H1 (cell line): ENCODE data around the gene ACKR2. TPM values are rescaled to one million over a fixed set of nuclear protein-coding genes. Genes with fewer than 3 reads are reported as not detected.

Experiments
- CTCF ChIA-PET: fragments of 300-600 bp; sonication (Branson Sonifier 250); formaldehyde crosslinking; loops from one replicate; lab custom pipeline; 2021; ENCODE audit not compliant: partially characterized antibody; lab: Charles Lee
- POLR2A ChIA-PET: fragments of 300-600 bp; sonication (Branson Sonifier 250); formaldehyde crosslinking; loops from one replicate; lab custom pipeline; 2021; ENCODE audit warnings: inconsistent platforms; ENCODE audit not compliant: partially characterized antibody; lab: Charles Lee
- DNase-seq, 2 experiments: peaks; one replicate each; pipeline versions ENCODE4 v3.0.0 to v3.0.0-alpha.2; 2010 to 2022; ENCODE audit warnings: low spot score in 2 of 2, low read depth in 1 of 2, mixed read lengths in 1 of 2
- FAIRE-seq: peaks from 2 replicates; lab custom pipeline; 2011; peaks lifted over from hg19 to GRCh38; lab: Jason Lieb, UNC
- H2AFZ ChIP-seq: 2 replicates; pipeline ENCODE4 v1.8.1; 2012; ENCODE audit warnings: low read length, inconsistent platforms
- H2AK5ac ChIP-seq: 2 replicates; pipeline ENCODE4 v1.6.1; 2013; ENCODE audit warnings: low read depth, low read length
- H2BK120ac ChIP-seq: replicated peaks from 2 replicates; pipeline ENCODE3; 2013; ENCODE audit warnings: low read depth, low read length, inconsistent platforms
- H2BK12ac ChIP-seq: 2 replicates; pipeline ENCODE4 v1.6.1; 2013; ENCODE audit warnings: low read depth, low read length
- H2BK15ac ChIP-seq: 2 replicates; pipeline ENCODE4 v1.6.1; 2013; ENCODE audit warnings: low read length
- H2BK20ac ChIP-seq: 2 replicates; pipeline ENCODE4 v1.6.1; 2013; ENCODE audit warnings: low read length
- H2BK5ac ChIP-seq: 2 replicates; pipeline ENCODE4 v1.6.1; 2013; ENCODE audit warnings: low read depth, low read length
- H3K14ac ChIP-seq: 2 replicates; pipeline ENCODE4 v1.6.1; 2013; ENCODE audit warnings: inconsistent platforms; ENCODE audit not compliant: insufficient read length
- H3K18ac ChIP-seq: 2 replicates; pipeline ENCODE4 v1.6.1; 2013; ENCODE audit warnings: low read length; ENCODE audit errors: extremely low read depth
- H3K23ac ChIP-seq: 2 replicates; pipeline ENCODE4 v1.6.1; 2013; ENCODE audit warnings: inconsistent platforms; ENCODE audit not compliant: insufficient read length
- H3K23me2 ChIP-seq: 2 replicates; pipeline ENCODE4 v1.6.1; 2013; ENCODE audit warnings: low read depth, low read length
- H3K27ac ChIP-seq: 2 replicates; pipeline ENCODE4 v1.6.1; 2011; ENCODE audit warnings: low read depth, low read length, inconsistent platforms
- H3K27me3 ChIP-seq, 4 experiments: replicated peaks in 1 of 4; 1 replicate in 1 of 4; 2 replicates in 3 of 4; pipeline versions ENCODE4 v1.6.1 to v1.8.1; 2011 to 2013; ENCODE audit warnings: low read length in 3 of 4, mild to moderate bottlenecking in 3 of 4, inconsistent platforms in 2 of 4, mixed read lengths in 2 of 4, moderate library complexity in 1 of 4; ENCODE audit not compliant: control insufficient read depth in 3 of 4, insufficient read depth in 3 of 4; ENCODE audit errors: extremely low read depth in 1 of 4
- H3K36me3 ChIP-seq, 4 experiments: 2 replicates each; pipeline versions ENCODE4 v1.6.1 to v1.8.1; 2011 to 2013; ENCODE audit warnings: mild to moderate bottlenecking in 4 of 4, low read length in 3 of 4, moderate library complexity in 2 of 4, control low read depth in 1 of 4, inconsistent platforms in 1 of 4; ENCODE audit not compliant: insufficient read depth in 4 of 4, control insufficient read depth in 2 of 4
- H3K4ac ChIP-seq: replicated peaks from 2 replicates; pipeline ENCODE3; 2013; ENCODE audit warnings: low read length, low read depth, mixed read lengths, inconsistent platforms; ENCODE audit not compliant: insufficient read length
- H3K4me1 ChIP-seq, 4 experiments: replicated peaks in 1 of 4; 1 replicate in 1 of 4; 2 replicates in 3 of 4; pipeline versions ENCODE4 v1.6.1 to v1.8.1; 2011 to 2013; ENCODE audit warnings: low read length in 3 of 4, inconsistent platforms in 2 of 4, mixed read lengths in 1 of 4; ENCODE audit not compliant: insufficient read depth in 4 of 4, control insufficient read depth in 3 of 4
- H3K4me2 ChIP-seq, 2 experiments: 2 replicates each; pipeline versions ENCODE4 v1.6.1 to v1.8.1; 2011 to 2013; ENCODE audit warnings: low read depth in 2 of 2, low read length in 2 of 2, control low read depth in 1 of 2, inconsistent platforms in 1 of 2, mild to moderate bottlenecking in 1 of 2; ENCODE audit not compliant: insufficient read depth in 1 of 2
- H3K4me3 ChIP-seq, 4 experiments: fragments of 200-600, 300-600 bp in 1 of 4; sonication (generic), shearing (Covaris generic), sonication (Bioruptor Twin) in 1 of 4; 2 replicates each; pipeline versions ENCODE4 v1.5.1 to v1.8.1; 2011 to 2016; ENCODE audit warnings: low read length in 4 of 4, low read depth in 3 of 4, control low read depth in 2 of 4, inconsistent platforms in 2 of 4, mild to moderate bottlenecking in 2 of 4, mixed read lengths in 1 of 4, moderate library complexity in 1 of 4; ENCODE audit not compliant: insufficient read depth in 2 of 4; ENCODE audit errors: extremely low read depth in 1 of 4
- H3K56ac ChIP-seq: replicated peaks from 2 replicates; pipeline ENCODE3; 2013; ENCODE audit warnings: low read depth, mild to moderate bottlenecking, mixed read lengths, low read length, inconsistent platforms; ENCODE audit not compliant: insufficient read length
- H3K79me1 ChIP-seq: 2 replicates; pipeline ENCODE4 v1.6.1; 2013; ENCODE audit warnings: low read depth, low read length, control low read depth
- H3K79me2 ChIP-seq, 2 experiments: 2 replicates each; pipeline versions ENCODE4 v1.6.1 to v1.8.1; 2012 to 2013; ENCODE audit warnings: low read length in 2 of 2, mild to moderate bottlenecking in 2 of 2, inconsistent platforms in 1 of 2; ENCODE audit not compliant: insufficient read depth in 2 of 2, control insufficient read depth in 1 of 2
- H3K9ac ChIP-seq, 4 experiments: replicated peaks in 1 of 4; 1 replicate in 1 of 4; 2 replicates in 3 of 4; pipeline versions ENCODE4 v1.6.1 to v1.8.1; 2011 to 2013; ENCODE audit warnings: low read depth in 3 of 4, low read length in 3 of 4, control low read depth in 2 of 4, mild to moderate bottlenecking in 2 of 4, moderate library complexity in 2 of 4, inconsistent platforms in 1 of 4; ENCODE audit errors: extremely low read depth in 1 of 4
- H3K9me3 ChIP-seq, 2 experiments: 2 replicates each; pipeline versions ENCODE4 v1.6.1 to v1.8.1; 2012 to 2013; ENCODE audit warnings: mild to moderate bottlenecking in 2 of 2, moderate library complexity in 2 of 2, control low read depth in 1 of 2, inconsistent platforms in 1 of 2, low read depth in 1 of 2, low read length in 1 of 2, mixed read lengths in 1 of 2; ENCODE audit not compliant: insufficient read depth in 2 of 2
- H4K20me1 ChIP-seq, 2 experiments: replicated peaks in 1 of 2; 2 replicates each; pipeline versions ENCODE3 to v1.8.1; 2011 to 2013; ENCODE audit warnings: inconsistent platforms in 2 of 2, low read length in 2 of 2, mild to moderate bottlenecking in 1 of 2; ENCODE audit not compliant: insufficient read depth in 2 of 2, control insufficient read depth in 1 of 2
- H4K5ac ChIP-seq: 2 replicates; pipeline ENCODE4 v1.6.1; 2013; ENCODE audit warnings: low read length, low read depth, mixed read lengths, inconsistent platforms; ENCODE audit not compliant: insufficient read length
- H4K8ac ChIP-seq: 2 replicates; pipeline ENCODE4 v1.8.0; 2013; ENCODE audit warnings: mild to moderate bottlenecking, moderate library complexity, low read length, inconsistent platforms; ENCODE audit not compliant: insufficient read depth; ENCODE audit errors: extremely low read depth
- H4K91ac ChIP-seq: replicated peaks from 2 replicates; pipeline ENCODE3; 2013; ENCODE audit warnings: low read length, mixed read lengths, inconsistent platforms; ENCODE audit not compliant: insufficient read length
- CHD2 ChIP-seq: IDR thresholded peaks from 2 replicates; pipeline ENCODE4 v1.6.1; 2012; ENCODE audit warnings: low read length, improper control_type of control experiment
- CREB1 ChIP-seq: IDR thresholded peaks from 2 replicates; pipeline ENCODE4 v1.6.1; 2012; ENCODE audit warnings: inconsistent platforms
- CTBP2 ChIP-seq: IDR thresholded peaks from 2 replicates; pipeline ENCODE4 v1.7.0; 2011; ENCODE audit warnings: borderline replicate concordance, mild to moderate bottlenecking, moderate library complexity, mixed read lengths, low read length; ENCODE audit not compliant: insufficient read depth, insufficient read length
- EGR1 ChIP-seq: IDR thresholded peaks from 2 replicates; pipeline ENCODE4 v1.6.1; 2011; ENCODE audit warnings: low read depth, low read length, borderline replicate concordance
- GABPA ChIP-seq: IDR thresholded peaks from 2 replicates; pipeline ENCODE4 v1.6.1; 2011; ENCODE audit warnings: mild to moderate bottlenecking, low read length, moderate library complexity, borderline replicate concordance; ENCODE audit not compliant: insufficient read depth
- HDAC6 ChIP-seq: IDR thresholded peaks from one replicate; pipeline ENCODE4 v1.7.1; 2012; ENCODE audit warnings: low read depth, mild to moderate bottlenecking, inconsistent platforms, low read length, moderate library complexity
- KDM5A ChIP-seq: fragments of 200-600 bp; IDR thresholded peaks from 2 replicates; pipeline ENCODE4 v1.7.1; 2012; ENCODE audit warnings: mild to moderate bottlenecking, low read length, inconsistent platforms, mixed read lengths
- POLR2A ChIP-seq, 2 experiments: IDR thresholded peaks; 1 replicate in 1 of 2; 2 replicates in 1 of 2; pipeline ENCODE4 v1.6.1; 2011; ENCODE audit warnings: low read depth in 2 of 2, low read length in 2 of 2, mild to moderate bottlenecking in 2 of 2; ENCODE audit errors: control extremely low read depth in 1 of 2
- POU5F1 ChIP-seq: IDR thresholded peaks from 2 replicates; pipeline ENCODE4 v1.6.1; 2011; ENCODE audit warnings: low read depth, mild to moderate bottlenecking, low read length, moderate library complexity
- RXRA ChIP-seq: IDR thresholded peaks from 2 replicates; pipeline ENCODE4 v1.6.1; 2011; ENCODE audit warnings: low read depth, mild to moderate bottlenecking, low read length, moderate library complexity; ENCODE audit not compliant: insufficient read depth
- SIN3A ChIP-seq, 2 experiments: IDR thresholded peaks in 1 of 2; conservative IDR thresholded peaks in 1 of 2; 2 replicates each; pipeline ENCODE4 v1.6.1; 2011 to 2012; ENCODE audit warnings: low read length in 2 of 2, improper control_type of control experiment in 1 of 2, low read depth in 1 of 2, mild to moderate bottlenecking in 1 of 2
- SP4 ChIP-seq: IDR thresholded peaks from 2 replicates; pipeline ENCODE4 v1.6.1; 2012; ENCODE audit warnings: low read length, inconsistent platforms
- ZNF274 ChIP-seq: IDR thresholded peaks from 2 replicates; pipeline ENCODE4 v1.7.0; 2012; ENCODE audit warnings: low read length, borderline replicate concordance; ENCODE audit errors: extremely low read depth
- WGBS, 2 experiments: shearing (Covaris generic) in 1 of 2; methylation state at CpG; one replicate each; pipeline versions ENCODE4 v1.1.6 to v1.1.7; 2013 to 2015; ENCODE audit warnings: low lambda C conversion rate in 2 of 2, mixed read lengths in 2 of 2, inconsistent platforms in 1 of 2, low coverage in 1 of 2, missing lambda C conversion rate in 1 of 2; ENCODE audit not compliant: insufficient replicate concordance in 2 of 2, insufficient coverage in 1 of 2, insufficient read length in 1 of 2; ENCODE audit errors: extremely low coverage in 1 of 2, missing lambda C conversion rate in 1 of 2; 5-methylcytosine and 5-hydroxymethylcytosine counted together
- polyA plus RNA-seq, 7 experiments: library from polyadenylated mRNA; depleted of rRNA in 3 of 7; stranded (reverse) in 5 of 7; unstranded in 2 of 7; fragments of >200 nt in 5 of 7; fragments of 200-250 nt in 2 of 7; gene quantifications; 1 replicate in 5 of 7; 2 replicates in 1 of 7; 4 replicates in 1 of 7; pipeline versions ENCODE4 v1.2.1 to v1.2.3, GENCODE V29; 2011 to 2013; ENCODE audit warnings: missing spikeins in 2 of 7, mixed read lengths in 2 of 7
- total RNA-seq: library from RNA; stranded (reverse); fragmentation: NEBNext Ultra II Directional; extraction: Animal tissue kit (Norgen Biotek cat#: 25700); gene quantifications from 2 replicates; pipeline ENCODE4 v1.2.1, GENCODE V29; 2021

The ACKR2 gene
- total and polyA plus RNA-seq, 2 of the 8 experiments (the other 6 are each of a cell fraction or from before 2014, with no cell fraction given), result 0.09 to 0.12 TPM

- no peaks in the 10 kb centered on the region; a peak in 1 of 8 replicates for H3K36me3 ChIP-seq
- no peaks in the 10 kb centered on the region for H3K79me2 ChIP-seq
- no peak overlapping the region for H4K91ac ChIP-seq
- H3K9me3 ChIP-seq, result no peaks in the 10 kb centered on the region
- no peaks in the 10 kb centered on the region for H4K20me1 ChIP-seq
- H3K56ac ChIP-seq, result no peak overlapping the region
- WGBS, 2 experiments, result 96% methylated on average over 1 of the region's 1 CpG; no CpG with 5 or more reads in 1 of the 2 experiments
- no peak overlapping the region for H3K4me2 ChIP-seq
- no peak overlapping the region for H3K14ac ChIP-seq
- no peak overlapping the region for H2BK5ac ChIP-seq
- H3K79me1 ChIP-seq, result no peaks in the 10 kb centered on the region
- H3K23ac ChIP-seq, result no peak overlapping the region
- H3K4ac ChIP-seq, result no peak overlapping the region
- CTCF ChIA-PET, result interaction anchor here (1.6 to 2.1 kb wide), 2 partner anchors 47 to 55 kb away, joined by 4 to 6 read pairs; no protein-coding TSS in a partner anchor
- no peak overlapping the region for H2BK15ac ChIP-seq
- DNase-seq, result no peak
- H3K27me3 ChIP-seq, result no peaks in the 10 kb centered on the region
- no peak overlapping the region for H2BK120ac ChIP-seq
- FAIRE-seq, result no peak
- peaks cover 1 to 9% (median 7%) of the 10 kb centered on the region in 4 experiments; a peak in 3 of 7 replicates for H3K4me1 ChIP-seq
- H4K5ac ChIP-seq, result no peak overlapping the region
- H3K23me2 ChIP-seq, result no peaks in the 10 kb centered on the region; the same call in 1 of the 2 replicates
- no peak overlapping the region for H2AFZ ChIP-seq
- H2BK12ac ChIP-seq, result no peak overlapping the region
- 0 out of 2 replicates have a peak overlapping the region, but pooled peaks have one; percentile 34 for H2BK20ac ChIP-seq
- no peak overlapping the region for H3K9ac ChIP-seq
- H3K27ac ChIP-seq, result no peak overlapping the region
- no peak overlapping the region for H3K4me3 ChIP-seq
- no peak overlapping the region for H4K8ac ChIP-seq
- no peak overlapping the region for H2AK5ac ChIP-seq
- POLR2A ChIA-PET, result no interaction called here
- H3K18ac ChIP-seq, result no peak overlapping the region
- TF ChIP-seq ZNF274 (no peak), POU5F1 (no peak), CTBP2 (no peak), RXRA (no peak), CHD2 (no peak), KDM5A (no peak), SP4 (no peak), EGR1 (no peak), GABPA (no peak), POLR2A (IDR thresholded peaks at IDR 0.05; ENCODE audit: control extremely low read depth in 1 of 2, low read depth in 2 of 2, low read length in 2 of 2) (no peak), CREB1 (no peak), SIN3A (conservative IDR thresholded peaks at IDR 0.05 in 1 of 2, IDR thresholded peaks at IDR 0.05 in 1 of 2; ENCODE audit: low read depth in 1 of 2, low read length in 2 of 2) (no peak), HDAC6 (no peak)
These were observed 77.1 kb downstream of the ACKR2 start for GRCh38 chr3:42886294-42886822.
